Activated CD8-positive, alpha-beta T cell treated with anti-CD3 and anti-CD28 coated beads for 36 hours (primary cell): ENCODE measurements around the gene TPCN1. TPM values are rescaled to one million over a fixed set of nuclear protein-coding genes. Genes with fewer than 3 reads are reported as not detected.

Source experiments
- ATAC-seq: fragments of 200-7000 bp; cut with Tn5 transposase; one replicate; pipeline ENCODE4 v1.10.0; 2021; ENCODE audit warnings: mild to moderate bottlenecking, moderate library complexity
- CTCF ChIA-PET: fragments of 350-600 bp; sonication (Branson Sonifier 250); formaldehyde crosslinking; loops from one replicate; lab custom pipeline; 2021; ENCODE audit warnings: antibody characterized with exemption; lab: Charles Lee
- POLR2A ChIA-PET: fragments of 350-600 bp; sonication (Branson Sonifier 250); formaldehyde crosslinking; loops from one replicate; lab custom pipeline; 2021; ENCODE audit warnings: antibody characterized with exemption; lab: Charles Lee
- DNase-seq: peaks from one replicate; pipeline ENCODE4 v3.0.0-alpha.2; 2020
- H3K27ac Mint-ChIP-seq: one replicate; pipeline ENCODE4 v1.8.0; 2021; ENCODE audit warnings: mild to moderate bottlenecking, mixed read lengths
- H3K27me3 Mint-ChIP-seq: one replicate; pipeline ENCODE4 v1.8.0; 2021; ENCODE audit warnings: mixed read lengths
- H3K36me3 Mint-ChIP-seq: one replicate; pipeline ENCODE4 v1.8.0; 2021; ENCODE audit warnings: low read depth, mixed read lengths
- H3K4me1 Mint-ChIP-seq: one replicate; pipeline ENCODE4 v1.8.0; 2021; ENCODE audit warnings: low read depth, mixed read lengths
- H3K4me3 Mint-ChIP-seq: one replicate; pipeline ENCODE4 v1.8.0; 2021; ENCODE audit warnings: mild to moderate bottlenecking, moderate library complexity, mixed read lengths
- H3K9me3 Mint-ChIP-seq: one replicate; pipeline ENCODE4 v1.8.0; 2021; ENCODE audit warnings: mixed read lengths
- CTCF ChIP-seq: fragments of 200-600 bp; IDR thresholded peaks from one replicate; pipeline ENCODE4 v1.8.0; 2022; ENCODE audit warnings: antibody characterized with exemption, mild to moderate bottlenecking
- intact Hi-C: fragments of 100-400 bp; cut with micrococcal nuclease; formaldehyde crosslinking; loops from one replicate; pipeline ENCODE4 v1.10.0; 2022
- total RNA-seq, 2 experiments: library from RNA; stranded (reverse); gene quantifications; one replicate each; pipeline ENCODE4 v1.2.3, GENCODE V29; 2021

Gene TPCN1
- total RNA-seq, 2 experiments from 2014 or later, result 29.9 to 33.5 TPM

GRCh38 chr12:113194971-113195391 lies 26.3 kb upstream of the TPCN1 start:
- H3K27ac Mint-ChIP-seq, result no peak overlapping the region
- H3K4me3 Mint-ChIP-seq, result no peak overlapping the region
- intact Hi-C loops, result loop anchor here (5.0 to 10.0 kb wide), 2 partner anchors 37 to 220 kb away; no protein-coding TSS in a partner anchor
- H3K36me3 Mint-ChIP-seq, result peaks cover 9% of the 10 kb centered on the region
- no peaks in the 10 kb centered on the region for H3K27me3 Mint-ChIP-seq
- TF ChIP-seq CTCF, result no peak
- ATAC-seq (no peak), DNase-seq (no peak)
- no peaks in the 10 kb centered on the region for H3K9me3 Mint-ChIP-seq
- H3K4me1 Mint-ChIP-seq, result no peaks in the 10 kb centered on the region
- ChIA-PET POLR2A (interaction anchor here (1.3 to 3.1 kb wide), 2 partner anchors 9 to 19 kb away, joined by 3 to 17 read pairs; partner anchors contain the start of genes DDX54 and RITA1), CTCF (interaction anchor here (1.4 to 3.7 kb wide), 4 partner anchors 9 to 38 kb away, joined by 3 to 15 read pairs (median 4); partner anchors contain the start of genes DDX54 and RITA1)

- POLR2A ChIA-PET, result interaction anchor here (1.3 to 3.1 kb wide), 2 partner anchors 10 to 19 kb away, joined by 3 to 17 read pairs; partner anchors contain the start of genes DDX54 and RITA1
- H3K27me3 Mint-ChIP-seq, result no peaks in the 10 kb centered on the region
- DNase-seq (no peak), ATAC-seq (no peak)
- CTCF ChIA-PET, result interaction anchor here (0.8 to 3.7 kb wide), 5 partner anchors 8 to 124 kb away, joined by 3 to 15 read pairs (median 4); partner anchors contain the start of genes DDX54 and RITA1
- intact Hi-C loops, result loop anchor here (5.0 to 10.0 kb wide), 2 partner anchors 37 to 219 kb away; no protein-coding TSS in a partner anchor
- no peaks in the 10 kb centered on the region for H3K4me1 Mint-ChIP-seq
- H3K27ac Mint-ChIP-seq, result no peak overlapping the region
- no peak overlapping the region for H3K4me3 Mint-ChIP-seq
- no peak for TF ChIP-seq CTCF
- H3K9me3 Mint-ChIP-seq, result no peaks in the 10 kb centered on the region
- H3K36me3 Mint-ChIP-seq, result peaks cover 9% of the 10 kb centered on the region
These were observed 25.7 kb upstream of the TPCN1 start for GRCh38 chr12:113195598-113195997.

GRCh38 chr12:113196582-113196981 lies 24.7 kb upstream of the TPCN1 start:
- peaks cover 5% of the 10 kb centered on the region for H3K36me3 Mint-ChIP-seq
- ChIA-PET CTCF (interaction anchor here (1.0 to 3.7 kb wide), 6 partner anchors 10 to 229 kb away, joined by 4 to 15 read pairs (median 5); partner anchors contain the start of genes DDX54 and RITA1), POLR2A (interaction anchor here (3.1 kb wide), 1 partner anchor 11 kb away, joined by 17 read pairs; the partner anchor contains the start of genes DDX54 and RITA1)
- H3K4me1 Mint-ChIP-seq, result no peaks in the 10 kb centered on the region
- ATAC-seq, result peak; percentile 8
- intact Hi-C loops, result loop anchor here (5.0 to 10.0 kb wide), 2 partner anchors 36 to 218 kb away; no protein-coding TSS in a partner anchor
- no peak overlapping the region for H3K27ac Mint-ChIP-seq
- no peaks in the 10 kb centered on the region for H3K27me3 Mint-ChIP-seq
- no peak for DNase-seq
- no peak overlapping the region for H3K4me3 Mint-ChIP-seq
- no peak for TF ChIP-seq CTCF
- no peaks in the 10 kb centered on the region for H3K9me3 Mint-ChIP-seq

- CTCF ChIA-PET, result interaction anchor here (0.7 to 3.7 kb wide), 6 partner anchors 11 to 228 kb away, joined by 4 to 15 read pairs (median 5); partner anchors contain the start of genes DDX54 and RITA1
- peak; percentile 100 for ATAC-seq
- POLR2A ChIA-PET, result interaction anchor here (1.2 to 3.1 kb wide), 2 partner anchors 11 to 12 kb away, joined by 5 to 17 read pairs; partner anchors contain the start of genes DDX54 and RITA1
These were observed 24.3 kb upstream of the TPCN1 start for GRCh38 chr12:113196990-113197389.

More at GRCh38 chr12:113196990-113197389, 24.3 kb upstream of the TPCN1 start:
- H3K4me3 Mint-ChIP-seq, result no peak overlapping the region
- peak; percentile 68 for TF ChIP-seq CTCF
- no peaks in the 10 kb centered on the region for H3K4me1 Mint-ChIP-seq
- no peaks in the 10 kb centered on the region for H3K9me3 Mint-ChIP-seq
- peaks cover 3% of the 10 kb centered on the region for H3K36me3 Mint-ChIP-seq
- intact Hi-C loops, result loop anchor here (5.0 to 10.0 kb wide), 2 partner anchors 35 to 218 kb away; no protein-coding TSS in a partner anchor
- H3K27me3 Mint-ChIP-seq, result no peaks in the 10 kb centered on the region
- peak; percentile 81 for DNase-seq
- H3K27ac Mint-ChIP-seq, result no peak overlapping the region
